ENCODE results near the gene SCYGR7.

- TF ChIP-seq CTCF (IDR thresholded peaks at IDR 0.05) (no peak), POLR2A (IDR thresholded peaks at IDR 0.05) (no peak)
These were observed 47.0 kb downstream of the SCYGR7 start for GRCh38 chr2:227774895-227775842.
